ENCODE measurements around the gene PAK4. TPM values are rescaled to one million over a fixed set of nuclear protein-coding genes. Genes with fewer than 3 reads are reported as not detected.
"Not testable (repeated sequence)": the region's sequence is repeated elsewhere in the genome, so short reads cannot be mapped to it uniquely, and the experiment has no call there.

The PAK4 gene
- total and polyA plus RNA-seq, 2 donors from 2014 or later, result 52.5 to 55.6 TPM

DNA sequence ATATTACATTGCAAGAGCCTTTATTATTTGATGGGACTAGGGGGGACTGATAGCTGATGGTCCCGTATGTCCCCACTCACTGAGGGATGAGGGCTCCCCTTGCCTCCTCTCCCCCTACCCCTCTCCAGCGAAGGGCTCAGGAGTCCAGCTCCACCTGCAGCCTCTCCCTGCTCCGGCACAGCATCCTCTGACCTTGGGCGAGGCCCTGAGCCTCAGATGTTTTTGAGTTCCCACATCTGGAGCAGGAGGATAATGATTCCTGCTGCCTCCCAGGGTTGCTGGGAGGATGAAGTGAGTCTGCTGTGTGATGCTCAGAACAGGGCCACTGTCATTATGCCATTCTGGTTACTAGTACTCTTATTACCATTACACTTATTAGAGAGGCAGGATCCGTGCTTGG lies 15.0 kb downstream of the PAK4 start:
- peaks cover 0 to 60% (median 22%) of the 10 kb centered on the region in 3 donors for H3K4me1 ChIP-seq (ENCODE audit: control insufficient read depth in 2 of 3, insufficient read depth in 2 of 3, low read depth in 1 of 3, low read length in 3 of 3)
- no peaks in the 10 kb centered on the region for H3K36me3 ChIP-seq (ENCODE audit: control insufficient read depth in 2 of 3, insufficient read depth in 3 of 3, low read length in 3 of 3)
- FAIRE-seq (no peak), DNase-seq (no peak)
- no peak overlapping the region for H3K27ac ChIP-seq (ENCODE audit: low read depth in 2 of 2, low read length in 2 of 2)
- H3K4me3 ChIP-seq (ENCODE audit: low read length in 3 of 3), result no peak overlapping the region
- TF ChIP-seq, protein P1, sequence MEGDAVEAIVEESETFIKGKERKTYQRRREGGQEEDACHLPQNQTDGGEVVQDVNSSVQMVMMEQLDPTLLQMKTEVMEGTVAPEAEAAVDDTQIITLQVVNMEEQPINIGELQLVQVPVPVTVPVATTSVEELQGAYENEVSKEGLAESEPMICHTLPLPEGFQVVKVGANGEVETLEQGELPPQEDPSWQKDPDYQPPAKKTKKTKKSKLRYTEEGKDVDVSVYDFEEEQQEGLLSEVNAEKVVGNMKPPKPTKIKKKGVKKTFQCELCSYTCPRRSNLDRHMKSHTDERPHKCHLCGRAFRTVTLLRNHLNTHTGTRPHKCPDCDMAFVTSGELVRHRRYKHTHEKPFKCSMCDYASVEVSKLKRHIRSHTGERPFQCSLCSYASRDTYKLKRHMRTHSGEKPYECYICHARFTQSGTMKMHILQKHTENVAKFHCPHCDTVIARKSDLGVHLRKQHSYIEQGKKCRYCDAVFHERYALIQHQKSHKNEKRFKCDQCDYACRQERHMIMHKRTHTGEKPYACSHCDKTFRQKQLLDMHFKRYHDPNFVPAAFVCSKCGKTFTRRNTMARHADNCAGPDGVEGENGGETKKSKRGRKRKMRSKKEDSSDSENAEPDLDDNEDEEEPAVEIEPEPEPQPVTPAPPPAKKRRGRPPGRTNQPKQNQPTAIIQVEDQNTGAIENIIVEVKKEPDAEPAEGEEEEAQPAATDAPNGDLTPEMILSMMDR (IDR thresholded peaks at IDR 0.05; ENCODE audit: borderline replicate concordance, extremely low read depth, insufficient read depth), result no peak
- no peak overlapping the region for H3K9ac ChIP-seq (ENCODE audit: low read length in 3 of 3)
- no peaks in the 10 kb centered on the region for H3K9me3 ChIP-seq (ENCODE audit: control insufficient read depth in 2 of 3, insufficient read depth in 1 of 3, low read length in 3 of 3)
- H3K27me3 ChIP-seq (ENCODE audit: control insufficient read depth, insufficient read depth, low read length), result no peaks in the 10 kb centered on the region
- intact Hi-C loops (cut with DNase I), result no loop called here

DNA sequence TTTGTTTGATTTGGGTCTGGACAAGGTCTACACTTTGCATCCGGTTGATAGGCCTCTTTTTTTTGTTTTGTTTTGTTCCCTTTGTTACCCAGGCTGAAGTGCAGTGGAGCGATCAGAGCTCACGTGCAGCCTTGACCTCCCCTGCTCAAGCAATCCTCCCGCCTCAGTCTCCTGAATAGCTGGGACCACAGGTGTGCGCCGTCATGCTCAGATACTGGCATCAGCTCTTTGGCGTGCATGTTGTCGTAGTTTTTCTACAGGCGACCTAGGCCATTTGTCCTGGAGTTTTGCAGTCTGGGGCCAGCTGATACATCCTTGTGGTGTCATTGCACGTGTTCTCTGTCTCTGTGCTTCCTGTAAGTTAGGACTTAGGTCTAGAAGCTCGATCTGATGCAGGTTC lies 16.3 kb downstream of the PAK4 start:
- no peak overlapping the region for H3K4me3 ChIP-seq (ENCODE audit: low read length in 3 of 3)
- H3K4me1 ChIP-seq (ENCODE audit: control insufficient read depth in 2 of 3, insufficient read depth in 2 of 3, low read depth in 1 of 3, low read length in 3 of 3), result peaks cover 0 to 52% (median 22%) of the 10 kb centered on the region in 3 donors
- intact Hi-C loops (cut with DNase I), result no loop called here
- FAIRE-seq, result no peak
- H3K9me3 ChIP-seq (ENCODE audit: control insufficient read depth in 2 of 3, insufficient read depth in 1 of 3, low read length in 3 of 3), result no peaks in the 10 kb centered on the region
- no peaks in the 10 kb centered on the region for H3K27me3 ChIP-seq (ENCODE audit: control insufficient read depth, insufficient read depth, low read length)
- no peak overlapping the region for H3K9ac ChIP-seq (ENCODE audit: low read length in 3 of 3)
- DNase-seq, result peak in 1 of 5 donors; percentile 31
- H3K27ac ChIP-seq (ENCODE audit: low read depth in 2 of 2, low read length in 2 of 2), result no peak overlapping the region
- TF ChIP-seq, protein P1 (IDR thresholded peaks at IDR 0.05; ENCODE audit: borderline replicate concordance, extremely low read depth, insufficient read depth), result no peak
- H3K36me3 ChIP-seq (ENCODE audit: control insufficient read depth in 2 of 3, insufficient read depth in 3 of 3, low read length in 3 of 3), result no peaks in the 10 kb centered on the region

DNA sequence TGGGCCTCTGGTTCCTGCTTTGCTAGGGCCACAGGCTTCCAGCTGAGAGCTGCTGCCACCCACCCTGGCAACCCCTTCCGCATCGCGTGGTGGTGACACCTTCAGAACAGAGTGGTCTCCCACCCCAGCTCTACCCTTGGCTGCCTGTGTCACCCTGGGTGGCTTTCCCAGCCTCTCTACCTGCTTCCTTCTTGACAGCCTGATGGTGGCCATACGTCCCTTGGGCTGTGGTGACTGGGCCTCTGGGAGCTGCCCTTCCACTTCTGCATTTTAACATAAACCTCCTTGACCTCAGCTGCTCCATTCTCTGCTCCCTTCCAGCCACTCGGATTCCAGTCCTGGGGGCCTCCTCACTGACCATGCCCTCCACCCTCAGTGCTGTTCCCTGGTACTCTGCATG lies 17.0 kb downstream of the PAK4 start:
- Histone ChIP-seq H3K4me1 (ENCODE audit: control insufficient read depth in 2 of 3, insufficient read depth in 2 of 3, low read depth in 1 of 3, low read length in 3 of 3) (peaks cover 0 to 48% (median 22%) of the 10 kb centered on the region in 3 donors), H3K9me3 (ENCODE audit: control insufficient read depth in 2 of 3, insufficient read depth in 1 of 3, low read length in 3 of 3) (no peaks in the 10 kb centered on the region), H3K27me3 (ENCODE audit: control insufficient read depth, insufficient read depth, low read length) (no peaks in the 10 kb centered on the region), H3K27ac (ENCODE audit: low read depth in 2 of 2, low read length in 2 of 2) (no peak overlapping the region), H3K36me3 (ENCODE audit: control insufficient read depth in 2 of 3, insufficient read depth in 3 of 3, low read length in 3 of 3) (no peaks in the 10 kb centered on the region), H3K9ac (ENCODE audit: low read length in 3 of 3) (no peak overlapping the region), H3K4me3 (ENCODE audit: low read length in 3 of 3) (no peak overlapping the region)
- intact Hi-C loops (cut with DNase I), result no loop called here
- no peak for FAIRE-seq
- DNase-seq, result peak in 1 of 5 donors; percentile 34
- TF ChIP-seq, protein P1 (IDR thresholded peaks at IDR 0.05; ENCODE audit: borderline replicate concordance, extremely low read depth, insufficient read depth), result no peak

DNA sequence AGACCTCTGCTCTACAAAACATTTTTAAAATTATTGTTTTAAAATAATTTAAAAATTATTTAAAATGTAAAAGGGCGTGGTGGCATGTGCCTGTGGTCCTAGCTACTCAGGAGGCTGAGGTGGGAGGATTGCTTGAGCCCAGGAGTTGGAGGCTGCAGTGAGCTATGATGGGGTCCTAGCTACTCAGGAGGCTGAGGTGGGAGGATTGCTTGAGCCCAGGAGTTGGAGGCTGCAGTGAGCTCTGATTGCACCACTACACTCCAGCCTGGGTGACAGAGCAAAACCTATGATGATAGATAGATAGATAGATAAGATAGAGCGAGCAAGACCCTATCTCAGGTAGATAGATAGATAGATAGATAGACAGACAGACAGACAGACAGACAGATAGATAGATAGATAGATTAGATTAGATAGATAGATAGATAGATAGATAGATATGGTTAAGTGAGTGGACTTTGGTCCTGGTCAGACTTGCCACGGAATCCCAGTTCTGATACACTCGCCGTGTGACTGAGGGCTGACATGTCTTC lies 18.2 kb downstream of the PAK4 start:
- peaks cover 0 to 42% (median 16%) of the 10 kb centered on the region in 3 donors for H3K4me1 ChIP-seq (ENCODE audit: control insufficient read depth in 2 of 3, insufficient read depth in 2 of 3, low read depth in 1 of 3, low read length in 3 of 3)
- H3K27me3 ChIP-seq (ENCODE audit: control insufficient read depth, insufficient read depth, low read length); H3K9ac ChIP-seq (ENCODE audit: low read length in 3 of 3); FAIRE-seq; intact Hi-C loops (cut with DNase I); DNase-seq; H3K27ac ChIP-seq (ENCODE audit: low read depth in 2 of 2, low read length in 2 of 2); H3K9me3 ChIP-seq (ENCODE audit: control insufficient read depth in 2 of 3, insufficient read depth in 1 of 3, low read length in 3 of 3); H3K36me3 ChIP-seq (ENCODE audit: control insufficient read depth in 2 of 3, insufficient read depth in 3 of 3, low read length in 3 of 3); H3K4me3 ChIP-seq (ENCODE audit: low read length in 3 of 3): not testable (repeated sequence)
